ENCODE results near the gene EHD1.

DNA sequence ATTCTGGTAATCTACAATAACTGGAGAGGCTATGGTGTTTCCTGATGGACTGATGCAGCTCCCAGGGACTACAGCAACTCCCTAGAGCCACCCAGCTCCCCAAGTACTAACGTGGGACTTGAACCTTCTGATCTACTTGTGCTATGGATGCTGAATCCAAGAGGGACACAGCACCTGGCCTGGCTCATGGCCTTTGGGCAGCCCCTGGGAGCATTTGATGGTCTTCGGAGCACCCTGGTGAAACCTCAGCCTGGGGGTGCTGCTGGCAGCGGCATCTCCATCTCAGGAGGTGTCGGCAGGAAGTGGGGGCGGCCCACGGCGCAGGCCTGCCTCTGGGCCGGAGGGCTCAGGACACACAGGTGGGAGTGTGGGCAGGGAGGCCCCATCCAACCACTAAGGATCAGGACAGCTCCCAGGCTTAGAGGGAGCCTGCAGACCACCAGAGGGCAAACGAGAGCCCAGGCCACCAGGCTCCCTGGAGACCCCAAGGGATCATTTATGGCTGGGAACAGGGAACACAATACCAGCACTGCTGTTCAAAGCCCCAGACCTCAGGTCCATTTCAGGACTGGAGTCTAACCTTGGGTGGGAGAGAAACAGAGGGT lies 8.7 kb downstream of the EHD1 start:
- TF ChIP-seq, protein P1, sequence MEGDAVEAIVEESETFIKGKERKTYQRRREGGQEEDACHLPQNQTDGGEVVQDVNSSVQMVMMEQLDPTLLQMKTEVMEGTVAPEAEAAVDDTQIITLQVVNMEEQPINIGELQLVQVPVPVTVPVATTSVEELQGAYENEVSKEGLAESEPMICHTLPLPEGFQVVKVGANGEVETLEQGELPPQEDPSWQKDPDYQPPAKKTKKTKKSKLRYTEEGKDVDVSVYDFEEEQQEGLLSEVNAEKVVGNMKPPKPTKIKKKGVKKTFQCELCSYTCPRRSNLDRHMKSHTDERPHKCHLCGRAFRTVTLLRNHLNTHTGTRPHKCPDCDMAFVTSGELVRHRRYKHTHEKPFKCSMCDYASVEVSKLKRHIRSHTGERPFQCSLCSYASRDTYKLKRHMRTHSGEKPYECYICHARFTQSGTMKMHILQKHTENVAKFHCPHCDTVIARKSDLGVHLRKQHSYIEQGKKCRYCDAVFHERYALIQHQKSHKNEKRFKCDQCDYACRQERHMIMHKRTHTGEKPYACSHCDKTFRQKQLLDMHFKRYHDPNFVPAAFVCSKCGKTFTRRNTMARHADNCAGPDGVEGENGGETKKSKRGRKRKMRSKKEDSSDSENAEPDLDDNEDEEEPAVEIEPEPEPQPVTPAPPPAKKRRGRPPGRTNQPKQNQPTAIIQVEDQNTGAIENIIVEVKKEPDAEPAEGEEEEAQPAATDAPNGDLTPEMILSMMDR (conservative IDR thresholded peaks at IDR 0.05 in 1 of 2, IDR thresholded peaks at IDR 0.05 in 1 of 2; ENCODE audit: extremely low read depth in 1 of 2, insufficient read depth in 1 of 2, low read depth in 1 of 2, low read length in 2 of 2): no peak
- TF ChIP-seq EZH2 (IDR thresholded peaks at IDR 0.05; ENCODE audit: borderline replicate concordance, low read length): no peak
